NCI-H82 treated with DMSO at 0.1 percent for 48 hours (cell line): Measurements from ENCODE around the gene SUSD6.
"Not testable (repeated sequence)": the region's sequence is repeated elsewhere in the genome, so short reads cannot be mapped to it uniquely, and the experiment has no call there.

Source experiments
- DNase-seq: peaks from one replicate; lab custom pipeline; 2025; ENCODE audit not compliant: unreplicated experiment; lab: John Stamatoyannopoulos, UW

SUSD6 gene

GRCh38 chr14:69591317-69591716 lies 20.1 kb upstream of the SUSD6 start:
- DNase-seq = peak; percentile 35

DNA sequence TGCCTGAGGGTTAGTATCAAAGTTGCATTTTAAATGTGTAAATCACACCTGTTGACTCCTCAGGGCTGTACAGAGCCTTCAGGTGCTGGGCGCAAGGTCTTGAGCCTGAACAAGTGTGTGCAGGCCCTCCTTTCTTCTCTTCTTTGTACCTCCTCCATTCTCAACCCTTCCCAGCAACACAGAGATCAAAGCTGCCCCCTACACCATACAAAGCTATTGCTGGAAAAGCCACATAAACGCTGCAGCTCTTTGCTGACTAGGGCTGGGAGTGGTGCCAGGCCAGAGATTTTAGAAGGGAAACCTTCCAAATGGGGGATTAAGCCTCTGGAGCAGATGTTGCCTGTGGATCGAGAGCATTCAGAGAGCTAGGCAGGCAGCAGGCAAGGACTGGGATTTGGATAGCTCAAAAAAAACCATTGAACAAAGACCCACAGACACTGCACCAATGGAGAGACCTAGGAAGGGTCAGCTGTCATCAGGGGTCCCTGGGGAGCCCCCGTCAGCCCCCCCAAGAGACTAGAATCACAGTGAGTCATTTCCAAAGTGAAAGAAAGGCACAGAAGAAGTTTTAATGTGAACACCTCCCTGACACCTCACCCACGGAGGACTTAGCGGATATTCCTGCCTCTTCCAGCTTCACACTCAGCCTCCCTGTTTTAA lies 18.2 kb upstream of the SUSD6 start:
- peak; percentile 93 for DNase-seq

DNA sequence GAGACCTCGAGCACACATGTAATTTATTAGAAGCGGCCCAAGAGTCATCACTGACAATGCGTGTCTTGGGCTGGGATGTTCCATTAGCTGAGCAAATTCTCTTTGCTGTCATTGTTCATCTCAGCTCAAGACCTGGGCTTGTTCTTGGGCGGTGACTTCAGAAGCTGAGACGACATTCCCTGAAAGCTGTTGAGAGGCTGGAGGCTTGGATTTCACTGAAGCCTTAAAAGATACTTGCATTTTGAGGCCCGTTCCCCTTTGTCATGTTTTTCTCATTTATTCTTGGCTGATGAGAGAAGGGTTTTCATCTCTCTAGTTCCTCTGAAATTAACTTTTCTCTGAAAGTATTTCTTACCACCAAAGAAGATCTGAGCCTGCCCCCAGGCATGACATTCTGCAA lies 16.6 kb upstream of the SUSD6 start:
- DNase-seq = no peak

- no peak for DNase-seq
These were observed 16.1 kb upstream of the SUSD6 start for GRCh38 chr14:69595336-69595735.

GRCh38 chr14:69599431-69599830 lies 12.0 kb upstream of the SUSD6 start:
- not testable (repeated sequence) for DNase-seq

DNA sequence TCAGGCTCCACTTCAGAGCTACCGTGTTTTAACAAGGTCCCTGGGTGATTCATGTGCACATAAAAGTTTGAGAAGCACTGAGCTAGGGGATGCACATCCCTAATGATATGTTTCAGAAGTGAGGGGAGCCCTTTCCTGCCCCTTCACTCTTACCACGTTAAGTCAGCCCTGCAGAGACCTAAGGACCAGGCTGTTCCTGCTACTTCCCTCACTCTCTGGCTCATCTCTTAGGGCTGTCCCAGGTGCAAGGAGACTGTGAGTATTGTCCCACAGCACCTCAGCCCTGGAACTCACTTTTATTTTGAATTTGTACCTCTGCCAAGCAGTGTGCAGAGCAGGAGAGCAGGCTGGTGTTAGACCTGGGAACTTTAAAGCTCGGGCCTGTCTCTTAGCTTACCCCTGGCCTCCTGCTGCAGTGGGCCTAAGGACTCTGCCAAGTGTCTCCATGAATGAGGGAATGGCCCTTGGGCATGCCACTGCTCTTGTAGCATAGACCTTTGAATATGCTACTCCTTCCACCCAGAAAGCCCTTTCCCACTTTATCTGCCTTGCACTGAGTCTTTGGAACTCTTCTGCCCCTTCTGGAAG lies 11.0 kb upstream of the SUSD6 start:
- no peak for DNase-seq

- no peak for DNase-seq
These were observed 5.7 kb upstream of the SUSD6 start for GRCh38 chr14:69605738-69606137.

DNA sequence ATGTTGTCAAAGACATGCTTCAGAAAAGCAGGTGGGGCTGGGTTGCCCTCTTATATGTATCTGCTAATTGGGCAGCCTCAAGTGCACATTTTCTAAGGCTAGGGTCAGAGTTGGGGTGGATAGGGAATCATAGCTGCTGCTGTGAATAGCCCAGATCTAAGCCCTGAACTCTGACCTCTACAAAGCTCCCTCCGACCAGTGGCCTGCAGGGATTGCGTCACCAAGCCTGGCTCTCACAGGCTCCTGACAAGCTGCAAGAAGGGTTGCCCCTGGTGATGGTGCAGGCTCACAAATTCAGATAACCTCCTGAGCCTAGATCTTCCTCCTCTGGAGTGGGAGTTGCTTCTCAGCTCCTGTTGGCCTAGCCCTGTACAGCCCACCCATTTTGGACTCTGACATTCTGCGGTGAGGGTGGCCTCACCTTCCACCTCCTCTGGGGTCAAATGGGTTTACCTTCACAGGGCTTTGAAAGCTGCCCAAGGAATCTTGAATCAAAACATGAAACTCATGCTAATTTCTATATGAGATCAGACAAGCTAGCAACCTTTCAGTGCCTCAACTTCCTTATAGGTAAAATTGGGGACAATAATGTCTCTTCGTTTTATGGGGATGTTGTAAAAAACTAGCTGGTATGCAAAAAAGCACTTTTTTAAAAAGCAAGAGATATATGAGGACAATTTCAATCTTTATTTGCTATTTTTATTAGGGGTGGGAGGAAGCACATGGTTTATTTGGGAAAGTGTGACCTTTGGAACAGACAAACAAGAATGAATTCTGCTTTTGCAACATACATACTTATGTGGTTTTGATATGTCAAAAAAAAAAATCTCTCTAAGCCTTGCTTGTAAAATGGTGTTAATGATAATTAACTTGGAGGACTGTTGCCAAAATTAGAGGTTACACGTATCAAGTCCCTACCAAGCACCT lies 4.9 kb upstream of the SUSD6 start:
- DNase-seq = no peak

DNA sequence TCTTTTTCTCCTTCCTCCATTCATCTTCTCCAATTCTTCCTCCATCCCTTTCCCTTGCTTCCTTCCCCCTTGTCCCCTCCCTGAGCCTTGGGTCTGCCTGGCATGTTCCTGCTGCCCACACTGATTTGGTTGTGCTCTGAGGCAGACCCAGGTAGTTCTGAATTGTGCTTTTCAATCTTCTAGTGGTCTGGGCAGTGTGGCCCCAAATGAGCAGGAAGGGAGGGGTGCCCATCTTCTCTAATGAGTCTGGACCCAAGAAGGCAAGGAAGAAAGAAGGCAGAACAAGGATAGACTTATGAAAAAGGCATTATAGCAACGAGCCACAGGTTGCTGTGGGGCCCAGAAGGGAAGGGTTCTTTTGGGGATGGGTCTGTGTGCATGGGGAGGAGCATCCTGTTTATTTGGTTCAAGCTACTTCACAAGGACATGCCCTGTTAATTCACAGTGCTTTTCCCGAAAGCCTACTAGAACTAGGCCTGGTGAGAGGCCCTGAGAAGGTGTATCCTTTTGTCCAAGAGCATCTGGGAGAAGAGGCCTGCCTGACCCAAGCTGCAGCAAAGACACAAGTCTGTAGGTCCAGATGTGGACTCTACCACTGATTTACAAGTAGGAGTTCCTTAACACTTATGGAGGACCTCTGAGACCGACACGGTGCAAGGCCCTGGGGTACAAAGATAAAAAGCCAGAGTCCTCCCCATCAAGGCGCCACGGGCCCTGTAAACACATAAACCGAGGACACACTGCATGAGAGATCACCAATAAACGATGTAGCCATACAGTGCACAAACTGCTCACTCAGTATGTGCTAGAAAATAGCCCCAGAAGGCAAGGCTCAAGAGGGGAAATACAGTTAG lies 1.1 kb upstream of the SUSD6 start:
- no peak for DNase-seq

GRCh38 chr14:69610874-69611171 lies 573 bp upstream of the SUSD6 start:
- DNase-seq = no peak

GRCh38 chr14:69612014-69612782 lies 802 bp downstream of the SUSD6 start:
- no peak for DNase-seq

GRCh38 chr14:69612783-69613130 lies 1.4 kb downstream of the SUSD6 start:
- no peak for DNase-seq

GRCh38 chr14:69613312-69614073 lies 2.1 kb downstream of the SUSD6 start:
- DNase-seq = no peak

DNA sequence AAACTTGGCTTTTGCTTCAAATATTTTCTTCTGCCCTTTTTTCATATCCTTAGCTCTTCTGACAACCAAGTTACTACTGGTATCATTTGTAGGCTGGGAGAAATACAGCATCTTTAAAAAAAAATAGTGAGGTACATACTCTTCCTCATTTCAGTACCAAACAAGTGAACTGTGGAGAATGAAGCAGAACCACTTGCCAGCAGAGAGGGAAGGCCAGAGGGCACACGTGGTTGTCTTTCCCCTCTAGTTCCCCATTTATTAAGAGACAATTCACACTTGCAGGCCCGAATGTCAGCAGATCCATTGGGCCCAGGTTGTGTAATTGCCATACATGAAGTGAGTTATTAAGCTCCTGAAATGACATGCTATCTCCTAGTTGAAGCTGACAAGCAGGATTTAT lies 3.2 kb downstream of the SUSD6 start:
- DNase-seq = no peak

DNA sequence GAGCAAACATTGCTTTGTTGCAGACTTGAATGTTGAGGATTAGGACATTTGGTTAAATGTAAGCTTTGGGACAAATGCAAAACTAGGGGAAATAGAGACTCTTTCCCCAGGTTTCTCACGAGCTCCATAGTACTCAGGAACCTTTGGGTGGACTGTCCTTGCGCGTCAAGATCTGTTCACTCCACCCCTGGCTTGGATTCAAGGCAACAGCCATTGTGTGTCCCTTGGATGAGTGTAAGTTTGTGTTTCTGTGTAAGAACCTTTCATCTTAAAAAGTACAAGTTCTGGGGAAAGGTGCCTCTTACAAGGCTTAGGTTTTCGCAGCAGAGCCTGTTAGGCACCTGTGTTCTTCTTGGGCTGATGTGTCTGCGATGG lies 3.7 kb downstream of the SUSD6 start:
- DNase-seq = no peak

DNA sequence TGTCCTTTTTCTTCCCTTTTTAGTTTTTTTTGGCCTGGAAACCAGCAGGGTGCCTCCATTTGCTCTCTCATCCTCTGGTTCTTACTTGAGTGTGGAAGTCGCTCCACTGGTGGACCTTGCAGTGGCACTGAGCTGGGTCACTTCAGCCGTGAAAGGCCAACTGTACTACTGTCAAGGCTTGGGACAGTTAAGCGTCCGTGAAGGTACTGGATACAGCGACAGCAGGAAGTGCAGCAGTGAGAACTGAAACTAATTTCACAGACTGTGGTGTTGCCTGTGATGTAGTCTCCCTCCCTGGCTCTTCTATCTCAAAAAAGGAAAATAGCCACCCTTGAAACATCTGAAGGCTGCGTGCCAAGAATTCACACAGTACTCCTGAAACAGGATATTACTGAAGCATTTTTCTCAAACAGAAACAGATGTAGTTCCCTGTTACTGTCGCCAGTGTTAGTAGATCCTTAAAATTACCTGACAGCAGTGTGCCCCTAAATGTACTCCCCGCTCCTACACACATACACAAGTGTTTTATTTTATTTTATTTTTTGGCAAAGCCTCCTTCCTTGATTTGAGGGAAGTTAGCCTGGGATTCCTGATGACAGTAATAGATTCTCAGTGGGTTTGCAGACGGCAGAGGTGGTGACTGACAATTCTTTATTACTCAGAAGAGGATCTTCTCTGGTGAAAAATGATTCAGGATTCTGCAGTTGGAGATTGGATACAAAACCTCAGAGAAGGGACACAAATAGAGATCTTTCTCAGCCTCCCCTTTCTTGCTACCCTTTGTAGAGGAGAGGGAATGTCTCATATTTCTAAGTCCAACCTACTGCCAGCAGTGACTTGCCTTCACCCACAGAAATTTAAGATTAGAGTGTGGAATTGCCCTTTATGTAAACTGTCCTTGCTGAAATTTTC lies 4.4 kb downstream of the SUSD6 start:
- DNase-seq = no peak

DNA sequence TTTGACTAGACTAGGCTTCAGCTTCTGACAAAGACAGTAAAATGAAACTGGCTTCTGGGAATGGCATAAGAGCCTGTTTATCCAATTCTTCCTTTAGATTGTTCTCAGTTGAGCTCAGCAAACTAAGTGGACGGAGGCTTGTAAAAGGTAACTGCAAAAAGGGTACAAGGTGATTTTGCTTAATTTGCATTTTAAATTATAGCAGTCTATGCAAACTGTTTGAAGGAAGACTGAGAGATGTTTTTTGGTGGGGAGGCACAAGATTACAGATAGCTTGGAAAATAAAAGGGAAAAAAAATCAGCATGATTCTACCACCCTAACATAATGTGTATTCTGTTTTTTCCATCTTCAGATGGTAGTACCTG lies 5.0 kb downstream of the SUSD6 start:
- no peak for DNase-seq

GRCh38 chr14:69617796-69618195 lies 6.4 kb downstream of the SUSD6 start:
- no peak for DNase-seq

DNA sequence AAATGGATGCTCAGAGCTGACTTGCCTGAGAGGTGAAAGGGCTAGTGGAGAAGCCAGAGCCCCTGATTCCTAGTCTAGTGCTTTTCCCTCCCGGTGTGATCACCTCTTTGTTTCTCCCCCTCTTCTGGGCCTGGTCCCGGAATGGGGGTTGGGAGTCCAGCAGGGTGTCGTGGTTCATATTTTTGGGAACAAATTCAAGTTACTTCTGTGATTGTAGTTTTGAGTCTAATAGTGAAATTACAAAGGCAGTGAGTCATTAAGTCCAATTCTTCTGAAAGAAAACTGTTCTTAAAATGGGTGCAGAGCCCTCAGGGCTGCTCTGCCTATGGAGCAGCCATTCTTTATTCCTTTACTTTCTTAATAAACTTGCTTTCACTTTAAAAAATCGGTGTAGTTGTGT lies 7.6 kb downstream of the SUSD6 start:
- DNase-seq = no peak
